ENCODE measurements around the gene UGT1A8.

UGT1A8 gene

DNA sequence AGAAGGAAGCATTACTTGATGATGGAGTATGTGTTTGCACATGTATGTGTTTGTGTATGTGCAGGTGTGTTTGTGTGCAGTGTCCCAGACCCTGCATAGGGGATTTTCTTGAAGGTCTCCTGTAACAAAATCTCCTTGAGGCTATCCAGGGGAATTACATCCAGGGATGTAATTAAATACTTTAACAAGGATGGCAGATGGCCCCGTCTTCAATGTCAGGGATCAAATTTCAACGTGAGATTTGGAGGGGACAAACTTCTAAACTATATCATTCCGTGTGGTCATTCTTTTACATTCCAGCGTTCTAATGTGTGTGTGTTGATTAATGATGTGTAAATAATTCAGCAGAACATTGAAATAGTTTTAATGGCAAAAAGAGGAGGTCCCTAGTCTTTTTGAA is 57.6 kb downstream of the UGT1A8 start:
- Histone ChIP-seq H3K4me3 (ENCODE audit: low read length) (no peak overlapping the region), H3K27me3 (ENCODE audit: control insufficient read depth, insufficient read depth, low read length) (no peaks in the 10 kb centered on the region), H3K27ac (ENCODE audit: low read depth, low read length) (no peak overlapping the region), H3K4me1 (ENCODE audit: control insufficient read depth, insufficient read depth, low read length) (no peaks in the 10 kb centered on the region), H3K36me3 (ENCODE audit: control insufficient read depth, insufficient read depth, low read length) (no peaks in the 10 kb centered on the region), H3K9ac (ENCODE audit: low read length) (no peak overlapping the region)

DNA sequence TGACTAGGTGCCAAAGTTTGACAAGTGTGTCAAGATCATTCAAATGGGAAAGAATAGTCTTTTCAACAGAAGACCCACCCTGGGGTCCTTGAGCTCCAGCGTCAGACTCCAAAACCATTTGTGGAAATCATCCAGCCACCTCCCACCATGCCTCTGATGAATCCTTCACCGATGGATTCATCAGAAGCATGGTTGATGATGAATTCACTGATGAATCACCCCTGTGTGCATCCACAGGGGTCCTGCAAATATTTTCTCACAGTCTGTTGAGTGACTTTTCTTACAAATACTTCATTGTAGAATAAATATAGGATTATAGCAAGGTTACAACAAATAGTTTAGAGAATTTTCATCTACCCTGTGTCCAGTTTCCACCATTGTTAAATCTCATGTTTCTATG is 58.6 kb downstream of the UGT1A8 start:
- Histone ChIP-seq H3K4me3 (ENCODE audit: low read length) (no peak overlapping the region), H3K36me3 (ENCODE audit: control insufficient read depth, insufficient read depth, low read length) (no peaks in the 10 kb centered on the region), H3K27me3 (ENCODE audit: control insufficient read depth, insufficient read depth, low read length) (no peaks in the 10 kb centered on the region), H3K4me1 (ENCODE audit: control insufficient read depth, insufficient read depth, low read length) (no peaks in the 10 kb centered on the region), H3K27ac (ENCODE audit: low read depth, low read length) (no peak overlapping the region), H3K9ac (ENCODE audit: low read length) (no peak overlapping the region)

DNA sequence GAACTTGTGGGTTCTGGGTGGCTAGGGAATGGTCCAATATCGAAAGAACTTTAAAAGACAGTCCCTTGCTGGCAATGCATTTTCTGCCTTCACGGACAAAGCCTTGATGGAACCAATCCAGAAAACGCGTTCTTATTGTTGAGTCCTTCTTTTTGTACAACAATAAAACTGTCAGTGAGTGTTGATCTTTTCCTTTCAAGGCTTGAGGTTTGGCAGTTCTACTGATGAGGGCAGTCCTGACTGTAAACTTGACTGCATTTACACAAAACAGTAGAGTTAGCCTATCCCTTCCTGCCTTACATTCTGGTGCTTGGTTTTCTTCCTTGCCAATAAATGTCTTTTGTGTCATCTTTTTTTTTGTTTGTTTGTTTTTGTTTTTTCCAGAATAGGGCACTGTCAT is 61.8 kb downstream of the UGT1A8 start:
- Histone ChIP-seq H3K4me3 (ENCODE audit: low read length) (no peak overlapping the region), H3K4me1 (ENCODE audit: control insufficient read depth, insufficient read depth, low read length) (no peaks in the 10 kb centered on the region), H3K9ac (ENCODE audit: low read length) (no peak overlapping the region), H3K27me3 (ENCODE audit: control insufficient read depth, insufficient read depth, low read length) (no peaks in the 10 kb centered on the region), H3K27ac (ENCODE audit: low read depth, low read length) (no peak overlapping the region), H3K36me3 (ENCODE audit: control insufficient read depth, insufficient read depth, low read length) (no peaks in the 10 kb centered on the region)

DNA sequence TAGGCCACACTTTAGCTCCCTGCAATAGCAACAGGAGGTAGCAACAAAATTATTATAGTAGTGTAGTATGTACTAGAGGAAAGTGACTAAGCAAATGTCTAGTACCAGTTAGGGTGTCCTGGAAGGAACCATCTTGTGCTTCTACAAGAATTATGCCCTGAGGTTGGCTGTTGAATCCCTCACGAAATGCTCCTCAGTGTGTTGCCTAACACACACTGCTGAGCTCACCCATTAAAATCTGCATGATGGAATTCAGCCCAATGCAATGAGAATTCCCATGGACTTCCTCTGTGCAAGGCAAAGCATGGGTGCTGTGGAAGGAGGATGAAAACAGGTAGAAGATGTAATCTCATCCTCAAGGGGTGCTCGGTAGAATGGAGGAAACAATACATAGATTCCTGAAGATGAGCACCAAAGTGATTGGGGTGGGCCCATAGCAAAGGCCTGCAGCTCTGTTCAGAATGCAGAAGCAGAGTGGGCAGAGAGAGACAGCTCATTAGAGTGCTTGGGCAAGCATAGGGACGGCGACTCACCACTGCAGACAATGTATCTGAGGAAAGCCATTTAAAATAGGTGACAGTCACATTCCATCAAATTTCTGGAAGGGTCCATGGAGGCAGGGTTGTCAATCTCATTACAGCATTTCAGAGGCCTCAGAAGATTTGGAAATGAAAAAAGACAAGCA is 63.1 kb downstream of the UGT1A8 start:
- no peaks in the 10 kb centered on the region for H3K27me3 ChIP-seq (ENCODE audit: control insufficient read depth, insufficient read depth, low read length)
- no peak overlapping the region for H3K9ac ChIP-seq (ENCODE audit: low read length)
- no peaks in the 10 kb centered on the region for H3K36me3 ChIP-seq (ENCODE audit: control insufficient read depth, insufficient read depth, low read length)
- no peak overlapping the region for H3K4me3 ChIP-seq (ENCODE audit: low read length)
- no peak overlapping the region for H3K27ac ChIP-seq (ENCODE audit: low read depth, low read length)
- H3K4me1 ChIP-seq (ENCODE audit: control insufficient read depth, insufficient read depth, low read length) = no peaks in the 10 kb centered on the region

DNA sequence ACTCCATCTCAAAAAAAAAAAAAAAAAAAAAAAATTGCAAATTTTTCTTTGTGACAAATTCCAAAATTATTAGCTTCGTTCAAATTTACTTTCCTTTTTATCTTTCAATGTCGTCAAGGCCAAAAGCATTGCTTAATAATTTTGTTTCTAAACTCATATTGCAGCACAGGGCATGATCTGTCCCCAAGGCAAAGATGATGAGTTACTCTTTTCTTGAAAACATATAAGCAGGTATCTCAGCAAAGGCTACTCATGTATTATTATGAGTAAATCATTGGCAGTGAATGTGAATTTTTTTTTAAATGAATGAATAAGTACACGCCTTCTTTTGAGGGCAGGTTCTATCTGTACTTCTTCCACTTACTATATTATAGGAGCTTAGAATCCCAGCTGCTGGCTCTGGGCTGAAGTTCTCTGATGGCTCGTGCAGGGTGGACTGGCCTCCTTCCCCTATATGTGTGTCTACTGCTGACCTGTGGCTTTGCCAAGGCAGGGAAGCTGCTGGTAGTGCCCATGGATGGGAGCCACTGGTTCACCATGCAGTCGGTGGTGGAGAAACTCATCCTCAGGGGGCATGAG is 64.2 kb downstream of the UGT1A8 start, which contains the start of gene UGT1A7:
UGT1A7 (plus strand) TSS at position 381 of the 579 bp plus-strand sequence; CDS start at position 418, 37 bp downstream.
- Histone ChIP-seq H3K4me3 (ENCODE audit: low read length) (no peak within 1 kb of the TSS), H3K27me3 (ENCODE audit: control insufficient read depth, insufficient read depth, low read length) (no peaks in the 10 kb centered on the region), H3K27ac (ENCODE audit: low read depth, low read length) (no peak within 1 kb of the TSS), H3K9ac (ENCODE audit: low read length) (no peak within 1 kb of the TSS), H3K4me1 (ENCODE audit: control insufficient read depth, insufficient read depth, low read length) (no peaks in the 10 kb centered on the region), H3K36me3 (ENCODE audit: control insufficient read depth, insufficient read depth, low read length) (no peaks in the 10 kb centered on the region)

DNA sequence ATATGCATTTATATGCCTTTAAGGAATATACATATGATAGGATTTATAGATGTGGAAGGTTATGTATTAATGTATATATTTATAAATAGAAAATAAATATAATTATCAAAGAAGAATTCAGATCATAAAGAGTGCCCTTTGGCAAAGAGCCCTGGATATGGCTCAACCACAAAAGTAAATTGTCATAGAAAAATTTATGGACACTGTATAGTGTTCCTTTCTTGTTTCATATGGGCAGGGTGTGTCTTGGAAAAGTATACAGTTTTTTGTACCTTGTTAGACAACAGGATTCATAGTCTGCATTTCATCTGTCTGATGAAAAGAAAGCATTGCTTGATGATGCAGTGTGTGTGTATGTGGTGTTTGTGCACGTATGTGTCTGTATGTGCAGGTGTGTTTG is 67.2 kb downstream of the UGT1A8 start:
- Histone ChIP-seq H3K36me3 (ENCODE audit: control insufficient read depth, insufficient read depth, low read length) (no peaks in the 10 kb centered on the region), H3K9ac (ENCODE audit: low read length) (no peak overlapping the region), H3K27ac (ENCODE audit: low read depth, low read length) (no peak overlapping the region), H3K27me3 (ENCODE audit: control insufficient read depth, insufficient read depth, low read length) (no peaks in the 10 kb centered on the region), H3K4me1 (ENCODE audit: control insufficient read depth, insufficient read depth, low read length) (no peaks in the 10 kb centered on the region), H3K4me3 (ENCODE audit: low read length) (no peak overlapping the region)

DNA sequence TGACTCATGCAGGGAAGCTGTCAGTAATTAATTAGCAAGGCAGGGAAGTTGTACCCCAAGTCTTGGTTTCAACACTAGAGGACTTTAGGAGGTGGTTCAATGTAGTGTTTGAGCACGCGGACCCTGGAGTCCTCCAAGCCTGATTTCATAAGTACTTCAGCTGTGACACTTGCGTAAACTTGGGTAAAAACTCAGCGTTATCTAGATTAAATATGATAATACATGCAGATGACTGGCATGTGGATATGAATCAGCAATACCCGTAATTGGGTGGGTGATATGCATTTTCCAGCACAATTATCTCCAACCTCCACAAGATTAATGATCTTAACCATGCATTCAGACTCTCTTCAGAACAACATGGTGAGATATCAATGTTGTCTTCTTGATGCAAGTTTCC is 69.5 kb downstream of the UGT1A8 start:
- Histone ChIP-seq H3K27ac (ENCODE audit: low read depth, low read length) (no peak overlapping the region), H3K9ac (ENCODE audit: low read length) (no peak overlapping the region), H3K4me3 (ENCODE audit: low read length) (no peak overlapping the region), H3K4me1 (ENCODE audit: control insufficient read depth, insufficient read depth, low read length) (no peaks in the 10 kb centered on the region), H3K27me3 (ENCODE audit: control insufficient read depth, insufficient read depth, low read length) (no peaks in the 10 kb centered on the region), H3K36me3 (ENCODE audit: control insufficient read depth, insufficient read depth, low read length) (no peaks in the 10 kb centered on the region)

DNA sequence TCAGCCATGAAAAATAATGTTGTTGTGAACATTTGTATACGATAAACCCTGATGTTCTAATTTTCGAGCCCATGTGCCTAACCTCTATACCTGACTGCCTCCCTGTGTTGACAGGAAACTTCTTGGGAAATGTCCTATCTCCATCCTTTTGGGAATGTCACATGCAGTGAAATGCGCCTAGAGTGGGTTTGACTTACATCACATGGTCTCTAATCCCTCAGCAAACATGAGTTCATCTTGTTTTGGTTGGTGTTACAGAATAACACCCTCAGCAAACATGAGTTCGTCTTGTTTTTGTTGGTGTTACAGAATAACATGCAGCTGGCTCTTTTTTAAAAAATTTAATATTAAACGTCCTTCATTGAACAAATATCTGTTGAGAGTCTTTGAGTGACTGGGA is 70.9 kb downstream of the UGT1A8 start:
- no peak overlapping the region for H3K4me3 ChIP-seq (ENCODE audit: low read length)

DNA sequence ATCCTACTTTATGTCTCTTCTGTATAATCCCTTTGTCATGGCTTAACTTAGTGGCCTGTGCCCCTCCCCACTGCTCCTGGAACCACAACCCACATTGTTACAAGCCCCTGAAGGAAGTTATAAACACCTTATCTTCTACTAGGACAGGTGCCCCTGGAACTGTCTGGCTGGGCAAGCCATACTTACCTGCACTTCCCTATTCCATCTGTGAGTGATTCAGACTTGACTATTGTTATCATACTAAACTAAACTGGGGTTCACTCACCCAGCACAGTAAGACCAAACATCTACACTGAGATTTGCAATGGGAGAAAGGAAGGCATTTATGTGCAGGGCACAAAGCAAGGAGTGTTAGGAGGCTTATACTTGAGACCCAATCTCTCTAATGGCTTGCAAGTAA is 71.6 kb downstream of the UGT1A8 start:
- H3K4me1 ChIP-seq (ENCODE audit: control insufficient read depth, insufficient read depth, low read length) = no peaks in the 10 kb centered on the region
- H3K27ac ChIP-seq (ENCODE audit: low read depth, low read length) = no peak overlapping the region
- H3K9ac ChIP-seq (ENCODE audit: low read length) = no peak overlapping the region
- H3K4me3 ChIP-seq (ENCODE audit: low read length) = no peak overlapping the region
- no peaks in the 10 kb centered on the region for H3K36me3 ChIP-seq (ENCODE audit: control insufficient read depth, insufficient read depth, low read length)
- H3K27me3 ChIP-seq (ENCODE audit: control insufficient read depth, insufficient read depth, low read length) = no peaks in the 10 kb centered on the region

More for the DNA sequence above, 70.9 kb downstream of the UGT1A8 start:
- no peak overlapping the region for H3K27ac ChIP-seq (ENCODE audit: low read depth, low read length)
- H3K4me1 ChIP-seq (ENCODE audit: control insufficient read depth, insufficient read depth, low read length) = no peaks in the 10 kb centered on the region
- H3K27me3 ChIP-seq (ENCODE audit: control insufficient read depth, insufficient read depth, low read length) = no peaks in the 10 kb centered on the region
- H3K36me3 ChIP-seq (ENCODE audit: control insufficient read depth, insufficient read depth, low read length) = no peaks in the 10 kb centered on the region
- no peak overlapping the region for H3K9ac ChIP-seq (ENCODE audit: low read length)

DNA sequence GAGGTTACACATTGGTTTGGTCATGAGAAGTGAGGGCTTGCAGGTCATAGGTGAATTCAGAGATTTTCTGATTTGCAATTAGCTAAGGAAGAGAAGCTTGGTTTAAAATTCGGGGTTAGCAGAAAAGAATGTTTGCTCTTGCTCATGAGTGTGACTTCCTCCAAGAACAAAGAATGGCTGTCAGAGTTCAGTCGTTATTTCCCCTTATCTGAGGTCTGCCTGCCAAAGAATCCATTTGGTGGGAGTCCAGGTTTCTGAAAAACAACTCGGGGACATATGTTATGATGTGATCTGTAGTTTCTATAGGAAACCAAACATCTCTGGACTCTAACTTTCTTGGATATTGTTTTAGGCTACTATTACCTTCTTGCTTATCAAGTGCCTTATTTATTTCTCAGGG is 72.1 kb downstream of the UGT1A8 start:
- Histone ChIP-seq H3K4me3 (ENCODE audit: low read length) (no peak overlapping the region), H3K9ac (ENCODE audit: low read length) (no peak overlapping the region), H3K36me3 (ENCODE audit: control insufficient read depth, insufficient read depth, low read length) (no peaks in the 10 kb centered on the region), H3K27me3 (ENCODE audit: control insufficient read depth, insufficient read depth, low read length) (no peaks in the 10 kb centered on the region), H3K4me1 (ENCODE audit: control insufficient read depth, insufficient read depth, low read length) (no peaks in the 10 kb centered on the region), H3K27ac (ENCODE audit: low read depth, low read length) (no peak overlapping the region)

DNA sequence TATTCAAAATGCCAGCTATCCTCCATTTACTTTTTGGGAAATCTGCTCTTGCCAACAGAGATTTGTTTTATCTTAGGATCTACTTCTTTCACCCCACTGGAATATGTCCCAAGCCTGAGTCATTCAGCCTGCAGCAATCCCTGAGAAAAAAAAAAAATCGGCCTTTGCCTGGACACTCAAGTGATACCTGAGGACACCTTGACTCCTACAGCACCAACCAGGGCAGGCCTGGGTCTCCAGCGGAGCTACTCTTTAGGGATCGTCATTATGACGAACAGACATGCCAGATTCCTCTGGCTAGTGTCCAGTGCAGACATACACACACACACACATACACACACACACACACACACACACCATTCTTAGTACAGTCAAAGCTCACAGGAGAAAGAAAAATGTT is 73.0 kb downstream of the UGT1A8 start:
- Histone ChIP-seq H3K27ac (ENCODE audit: low read depth, low read length) (no peak overlapping the region), H3K9ac (ENCODE audit: low read length) (no peak overlapping the region), H3K36me3 (ENCODE audit: control insufficient read depth, insufficient read depth, low read length) (no peaks in the 10 kb centered on the region), H3K4me1 (ENCODE audit: control insufficient read depth, insufficient read depth, low read length) (no peaks in the 10 kb centered on the region), H3K27me3 (ENCODE audit: control insufficient read depth, insufficient read depth, low read length) (no peaks in the 10 kb centered on the region), H3K4me3 (ENCODE audit: low read length) (no peak overlapping the region)

DNA sequence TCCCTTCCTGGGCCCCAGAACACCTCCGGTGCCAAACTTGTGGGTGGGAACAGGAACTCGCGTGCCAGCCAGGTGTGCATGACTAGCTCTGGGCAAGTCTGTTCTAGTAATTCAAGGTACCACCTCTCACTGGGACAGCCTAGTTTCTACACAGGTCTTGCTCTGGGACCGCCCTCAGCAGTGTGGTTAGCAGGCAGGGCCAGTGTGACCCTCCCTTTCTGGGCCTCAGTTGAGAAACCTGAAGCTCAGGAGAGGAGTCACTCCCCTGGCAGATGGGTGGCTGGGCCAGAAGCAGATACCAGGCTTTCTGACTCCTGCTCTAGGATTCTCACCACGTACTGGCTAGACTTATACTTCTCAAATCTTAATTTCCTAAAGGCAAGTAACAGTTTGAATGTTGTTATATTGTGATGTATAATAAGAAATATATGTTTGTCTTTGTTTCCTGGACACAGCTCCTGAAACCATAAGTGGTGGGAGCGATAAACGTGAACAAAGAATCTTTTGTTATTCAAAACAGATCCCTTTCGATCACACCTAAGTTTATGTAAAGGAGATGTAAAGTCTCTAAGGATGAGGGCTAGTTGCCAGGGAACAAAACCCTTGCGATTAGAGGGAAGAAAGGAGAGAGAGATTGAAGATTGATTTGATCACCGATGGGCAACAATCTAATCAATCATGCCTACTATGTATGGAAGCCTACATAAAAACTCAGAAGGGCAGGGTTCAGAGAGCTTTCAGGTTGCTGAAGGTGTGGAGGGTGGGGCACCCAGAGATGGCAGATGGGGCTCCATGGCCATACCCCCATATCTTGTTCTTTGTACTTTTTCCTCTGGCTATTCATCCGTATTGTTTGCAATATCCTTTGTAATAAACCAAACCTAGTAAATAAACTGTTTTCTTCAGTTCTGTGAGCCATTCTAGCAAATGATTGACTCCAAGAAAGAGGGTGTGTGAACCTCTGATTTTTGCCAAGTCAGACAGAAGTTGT is 74.3 kb downstream of the UGT1A8 start:
- Histone ChIP-seq H3K27me3 (ENCODE audit: control insufficient read depth, insufficient read depth, low read length) (no peaks in the 10 kb centered on the region), H3K9ac (ENCODE audit: low read length) (no peak overlapping the region), H3K4me3 (ENCODE audit: low read length) (no peak overlapping the region), H3K27ac (ENCODE audit: low read depth, low read length) (no peak overlapping the region), H3K36me3 (ENCODE audit: control insufficient read depth, insufficient read depth, low read length) (no peaks in the 10 kb centered on the region), H3K4me1 (ENCODE audit: control insufficient read depth, insufficient read depth, low read length) (no peaks in the 10 kb centered on the region)

Measured in rectal smooth muscle tissue (tissue), 1 donor.